ENCODE data around the gene COPG2.

DNA sequence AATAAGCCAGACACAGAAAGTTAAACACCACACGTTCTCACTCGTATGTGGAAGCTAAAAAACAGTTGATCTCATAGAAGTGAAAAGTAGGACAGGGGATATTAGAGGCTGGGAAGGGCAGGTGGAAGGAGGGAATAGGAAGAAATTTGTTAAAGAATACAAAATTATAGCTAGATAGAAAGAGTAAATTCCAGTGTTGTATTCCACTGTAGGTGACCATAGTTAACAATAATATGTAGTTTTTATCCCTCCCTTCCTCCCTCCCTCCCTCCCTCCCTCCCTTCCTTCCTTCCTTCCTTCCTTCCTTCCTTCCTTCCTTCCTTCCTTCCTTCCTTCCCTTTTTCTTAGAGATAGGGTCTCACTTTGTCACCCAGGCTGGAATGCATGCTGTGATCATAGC lies 196.6 kb downstream of the COPG2 start:
- TF ChIP-seq, protein P1, sequence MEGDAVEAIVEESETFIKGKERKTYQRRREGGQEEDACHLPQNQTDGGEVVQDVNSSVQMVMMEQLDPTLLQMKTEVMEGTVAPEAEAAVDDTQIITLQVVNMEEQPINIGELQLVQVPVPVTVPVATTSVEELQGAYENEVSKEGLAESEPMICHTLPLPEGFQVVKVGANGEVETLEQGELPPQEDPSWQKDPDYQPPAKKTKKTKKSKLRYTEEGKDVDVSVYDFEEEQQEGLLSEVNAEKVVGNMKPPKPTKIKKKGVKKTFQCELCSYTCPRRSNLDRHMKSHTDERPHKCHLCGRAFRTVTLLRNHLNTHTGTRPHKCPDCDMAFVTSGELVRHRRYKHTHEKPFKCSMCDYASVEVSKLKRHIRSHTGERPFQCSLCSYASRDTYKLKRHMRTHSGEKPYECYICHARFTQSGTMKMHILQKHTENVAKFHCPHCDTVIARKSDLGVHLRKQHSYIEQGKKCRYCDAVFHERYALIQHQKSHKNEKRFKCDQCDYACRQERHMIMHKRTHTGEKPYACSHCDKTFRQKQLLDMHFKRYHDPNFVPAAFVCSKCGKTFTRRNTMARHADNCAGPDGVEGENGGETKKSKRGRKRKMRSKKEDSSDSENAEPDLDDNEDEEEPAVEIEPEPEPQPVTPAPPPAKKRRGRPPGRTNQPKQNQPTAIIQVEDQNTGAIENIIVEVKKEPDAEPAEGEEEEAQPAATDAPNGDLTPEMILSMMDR (IDR thresholded peaks at IDR 0.05; ENCODE audit: low read depth, low read length, poor library complexity, severe bottlenecking) = no peak
- TF ChIP-seq EZH2phosphoT487 (IDR thresholded peaks at IDR 0.05; ENCODE audit: borderline replicate concordance, low read length) = no peak
